Left ventricle myocardium superior (tissue), 1 donor: ENCODE results near the gene DGLUCY. TPM values are rescaled to one million over a fixed set of nuclear protein-coding genes. Genes with fewer than 3 reads are reported as not detected.
"Not testable (repeated sequence)": the region's sequence is repeated elsewhere in the genome, so short reads cannot be mapped to it uniquely, and the experiment has no call there.

Source experiments
- ATAC-seq: fragments of 200-7000 bp; cut with Tn5 transposase; one replicate; pipeline ENCODE4 v1.9.1; 2020; ENCODE audit warnings: mild to moderate bottlenecking, moderate library complexity
- DNase-seq: peaks from one replicate; pipeline ENCODE4 v3.0.0-alpha.2; 2020
- intact Hi-C: fragments of 100-400 bp; cut with micrococcal nuclease; formaldehyde crosslinking; loops from one replicate; pipeline ENCODE4 v1.11.0; 2022
- total RNA-seq: library from RNA; stranded (reverse); fragmentation: NEBNext Ultra II Directional; extraction: Animal tissue kit (Norgen Biotek cat#: 25700); gene quantifications from one replicate; pipeline ENCODE4 v1.2.1, GENCODE V29; 2021
- donor health status: DM: no; HTN: yes; CAD: no; lungs with severe emphysema.

The DGLUCY gene
- total RNA-seq, 1 donor from 2014 or later, result 254 TPM

DNA sequence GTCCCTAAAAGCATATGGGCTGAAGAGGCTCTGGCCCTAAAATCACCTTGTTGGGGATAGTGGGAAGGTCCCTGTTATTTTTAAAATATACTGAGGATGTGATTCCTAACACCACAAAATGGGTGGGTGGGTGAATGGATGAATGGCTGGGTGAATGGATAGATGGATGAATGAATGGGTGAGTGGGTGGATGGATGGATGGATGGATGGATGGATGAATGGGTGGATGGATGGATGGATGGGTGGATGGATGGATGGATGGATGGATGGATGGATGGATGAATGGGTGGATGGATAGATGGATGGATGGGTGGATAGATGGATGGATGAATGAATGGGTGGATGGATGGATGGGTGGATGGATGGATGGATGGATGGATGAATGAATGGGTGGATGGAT, 43.0 kb downstream of the DGLUCY start:
- ATAC-seq, DNase-seq, intact Hi-C loops: not testable (repeated sequence)

DNA sequence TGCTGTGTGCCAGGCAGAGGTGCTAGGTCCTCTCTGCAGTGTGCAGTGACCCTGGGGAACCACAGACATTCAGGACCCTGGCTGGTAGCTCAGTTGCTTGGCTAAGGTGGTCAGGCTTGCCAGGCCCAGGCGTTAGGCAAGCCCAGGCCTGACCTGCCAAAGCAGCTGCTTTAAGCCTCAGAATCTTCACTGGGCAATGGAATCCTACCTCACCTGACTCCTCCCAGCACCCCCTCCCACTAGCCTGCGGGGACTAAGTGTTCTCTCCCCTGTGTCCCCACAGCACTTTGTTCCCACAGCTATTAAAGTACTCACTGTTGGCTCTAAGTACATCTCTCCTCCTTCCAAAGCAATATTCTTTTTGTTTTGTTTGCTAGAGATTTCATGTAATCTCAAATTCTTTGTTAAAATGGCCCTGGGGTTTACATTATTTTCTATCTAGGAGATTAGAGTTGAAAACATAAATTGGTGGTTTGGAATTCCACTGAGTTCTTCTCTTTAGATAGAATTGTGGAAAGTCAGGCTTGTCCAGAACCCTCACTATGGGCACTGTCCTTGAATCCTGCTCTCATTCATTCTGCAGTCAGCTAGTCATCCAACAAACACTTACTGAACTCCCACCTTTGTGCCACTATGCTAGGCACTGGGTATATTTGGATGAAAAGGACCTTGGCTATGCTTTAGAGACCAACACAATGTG, 44.4 kb downstream of the DGLUCY start:
- DNase-seq (peak; percentile 77), ATAC-seq (peak; percentile 93)
- intact Hi-C loops, result no loop called here

DNA sequence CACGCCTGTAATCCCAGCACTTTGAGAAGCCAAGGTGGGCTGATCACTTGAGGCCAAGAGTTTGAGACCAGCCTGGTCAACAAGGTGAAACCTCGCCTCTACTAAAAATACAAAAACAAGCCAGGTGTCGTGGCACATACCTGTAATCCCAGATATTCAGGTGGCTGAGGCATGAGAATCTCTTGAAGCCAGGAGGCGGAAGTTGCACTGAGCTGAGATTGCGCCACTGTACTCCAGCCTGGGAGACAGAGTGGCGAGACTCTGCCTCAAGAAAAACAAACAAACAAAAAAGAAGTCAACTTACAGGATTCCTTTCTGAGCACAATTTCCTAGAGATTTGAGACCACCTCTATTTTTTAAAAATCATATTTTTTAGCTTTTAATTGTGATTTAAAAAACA, 45.3 kb downstream of the DGLUCY start:
- DNase-seq (peak; percentile 3), ATAC-seq (no peak)
- intact Hi-C loops, result no loop called here

DNA sequence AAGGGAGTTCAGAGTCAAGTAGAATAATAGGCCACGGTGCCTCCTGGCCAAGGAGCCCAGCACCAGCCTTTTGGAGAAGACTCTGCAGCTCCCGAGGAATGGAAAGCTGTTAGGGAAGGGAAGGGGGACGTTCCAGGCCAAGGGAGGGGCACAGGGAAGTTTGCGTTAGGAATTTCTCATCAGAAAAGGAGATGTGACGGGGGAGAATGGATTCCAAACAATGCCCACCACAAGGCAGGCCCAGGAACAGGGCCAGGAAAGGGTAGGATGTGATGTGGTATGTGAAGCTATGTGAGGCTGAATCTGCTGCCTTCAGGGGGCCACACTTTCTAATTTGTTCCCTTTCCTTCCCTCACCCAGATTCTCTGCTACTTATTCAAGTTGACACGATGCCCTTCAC, 46.0 kb downstream of the DGLUCY start:
- DNase-seq (peak; percentile 19), ATAC-seq (no peak)
- intact Hi-C loops, result no loop called here

DNA sequence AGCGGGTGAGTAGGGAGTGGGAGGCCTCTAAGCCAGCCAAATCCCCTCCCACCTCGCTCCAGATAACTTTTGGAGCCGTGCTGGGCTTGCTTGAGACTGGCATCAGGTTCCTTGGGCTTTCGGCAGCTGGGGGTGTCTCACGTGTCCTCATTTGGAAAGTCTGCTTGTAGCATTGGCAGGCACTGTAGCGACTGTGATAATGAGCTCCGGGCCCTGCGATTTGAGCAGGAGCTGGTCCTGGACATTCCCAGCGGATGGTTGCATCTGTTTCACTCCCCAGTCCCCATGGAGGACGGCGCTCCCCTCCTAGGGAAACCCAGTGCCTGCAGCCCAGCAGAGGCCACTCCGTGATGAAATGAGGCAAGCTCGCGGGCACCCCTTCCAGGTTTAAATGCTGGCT, 49.4 kb downstream of the DGLUCY start:
- DNase-seq (peak; percentile 65), ATAC-seq (peak; percentile 73)
- intact Hi-C loops, result no loop called here

DNA sequence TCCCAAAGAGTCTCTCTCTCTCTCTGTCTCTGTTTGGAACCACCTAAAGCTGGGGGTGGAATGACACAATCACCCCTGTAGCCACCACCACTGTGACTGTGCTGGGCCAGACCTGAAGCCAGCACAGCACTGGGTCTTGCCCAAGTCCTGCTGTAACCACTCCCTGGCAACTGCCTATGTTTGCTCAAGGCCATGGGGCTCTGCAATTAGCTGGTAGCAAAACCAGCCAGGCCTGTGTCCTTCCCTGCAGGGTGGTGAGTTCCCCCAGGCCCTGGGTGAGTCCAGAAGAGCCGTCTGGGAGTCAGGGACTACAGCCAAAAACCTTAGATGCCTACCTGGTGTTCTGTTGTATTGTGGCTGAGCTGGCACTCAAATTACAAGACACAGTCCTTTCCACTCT, 50.8 kb downstream of the DGLUCY start:
- DNase-seq (peak; percentile 73), ATAC-seq (peak; percentile 82)

DNA sequence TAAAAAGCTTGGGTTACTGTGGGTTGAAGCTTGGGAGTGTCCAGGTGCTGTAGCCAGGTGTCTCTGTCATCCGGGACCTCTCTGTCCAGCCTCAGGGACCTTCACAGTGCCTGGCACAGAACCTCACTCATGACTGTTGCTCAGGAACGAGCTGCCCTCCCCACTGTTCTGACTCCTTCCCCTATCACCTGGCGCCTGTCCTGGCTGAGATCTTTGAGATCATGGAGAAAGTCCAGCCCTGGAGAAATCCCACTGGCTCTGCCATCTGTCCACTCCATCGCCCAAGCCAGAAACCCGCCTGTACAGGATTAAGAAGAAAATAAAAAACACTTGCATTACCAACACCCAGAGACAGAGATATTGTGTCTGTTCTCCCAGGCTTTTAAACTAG, 53.5 kb downstream of the DGLUCY start:
- DNase-seq, result peak; percentile 11
- ATAC-seq, result no peak
- intact Hi-C loops, result no loop called here

More for the DNA sequence above, 50.8 kb downstream of the DGLUCY start:
- intact Hi-C loops, result no loop called here

DNA sequence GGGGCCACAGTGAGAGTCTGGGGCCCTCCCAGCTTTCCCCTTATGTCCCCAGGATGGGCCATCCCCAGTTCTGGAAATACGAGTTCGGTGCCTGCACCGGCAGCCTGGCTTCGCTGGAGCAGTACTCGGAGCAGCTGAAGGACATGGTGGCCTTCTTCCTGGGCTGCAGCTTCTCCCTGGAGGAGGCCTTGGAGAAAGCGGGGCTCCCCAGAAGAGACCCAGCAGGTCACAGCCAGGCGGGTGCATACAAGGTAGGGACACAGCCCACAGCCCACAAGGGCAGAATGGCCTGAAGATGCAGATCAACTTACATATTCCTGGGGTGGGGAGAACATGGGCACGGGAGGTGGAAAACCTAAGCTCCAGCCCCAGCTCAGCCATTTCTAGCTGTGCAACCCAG, 56.1 kb downstream of the DGLUCY start:
- peak; percentile 20 for DNase-seq
- intact Hi-C loops, result loop anchor here (10.0 kb wide), 1 partner anchor 265 kb away; no protein-coding TSS in a partner anchor
- no peak for ATAC-seq

DNA sequence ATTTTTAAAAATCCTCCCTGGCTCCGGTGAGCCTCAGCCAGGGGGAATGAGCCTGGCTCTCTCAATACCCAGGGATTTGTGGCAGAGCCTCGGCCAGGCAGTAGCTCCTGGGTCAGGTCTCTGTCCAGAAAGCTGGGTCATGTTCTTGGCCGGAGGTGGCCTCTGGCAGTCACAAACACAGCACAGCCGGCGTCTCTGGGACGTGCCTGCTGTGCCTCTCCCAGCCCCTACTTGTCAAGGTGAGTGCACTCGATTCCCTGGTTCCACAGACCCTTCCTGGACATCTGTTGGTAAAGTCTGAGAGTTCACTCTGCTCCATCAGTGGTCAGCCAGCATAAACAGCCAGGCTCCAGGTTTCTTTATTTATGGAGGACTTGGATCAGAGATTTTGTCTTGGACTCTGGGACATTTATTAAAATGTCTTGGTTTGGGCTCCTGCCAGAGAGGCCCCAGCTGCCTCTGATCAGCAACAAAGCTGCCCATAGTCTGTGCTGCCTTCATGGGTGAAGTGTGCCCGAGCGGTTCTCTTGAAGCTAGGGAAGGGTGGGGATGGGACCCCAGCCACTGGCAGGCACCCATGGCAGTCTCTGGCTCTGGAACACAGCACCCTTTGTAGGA, 56.7 kb downstream of the DGLUCY start:
- ATAC-seq (peak; percentile 66), DNase-seq (peak; percentile 67)
- intact Hi-C loops, result loop anchor here (10.0 kb wide), 1 partner anchor 266 kb away; no protein-coding TSS in a partner anchor

DNA sequence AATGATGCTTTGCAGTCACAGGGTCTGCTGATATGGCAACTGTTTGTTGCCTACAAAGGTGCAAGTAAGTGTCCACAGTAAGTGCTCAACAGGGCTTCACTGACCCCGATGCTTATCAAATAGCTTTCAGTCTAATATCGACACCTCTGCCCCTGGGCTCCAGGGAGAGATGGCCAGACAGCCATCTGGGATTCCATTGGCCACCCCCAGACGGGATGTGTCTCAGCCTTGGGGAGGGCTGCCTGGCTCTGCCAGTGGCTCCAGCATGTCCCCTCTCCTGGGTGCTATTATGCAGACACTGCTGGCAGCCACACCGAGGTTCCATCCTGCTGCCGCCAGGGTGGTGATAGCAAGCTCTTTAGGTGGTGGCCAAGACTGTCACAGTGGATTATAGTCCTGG, 57.4 kb downstream of the DGLUCY start:
- peak; percentile 88 for ATAC-seq
- DNase-seq, result peak; percentile 85
- intact Hi-C loops, result loop anchor here (10.0 kb wide), 1 partner anchor 266 kb away; no protein-coding TSS in a partner anchor

DNA sequence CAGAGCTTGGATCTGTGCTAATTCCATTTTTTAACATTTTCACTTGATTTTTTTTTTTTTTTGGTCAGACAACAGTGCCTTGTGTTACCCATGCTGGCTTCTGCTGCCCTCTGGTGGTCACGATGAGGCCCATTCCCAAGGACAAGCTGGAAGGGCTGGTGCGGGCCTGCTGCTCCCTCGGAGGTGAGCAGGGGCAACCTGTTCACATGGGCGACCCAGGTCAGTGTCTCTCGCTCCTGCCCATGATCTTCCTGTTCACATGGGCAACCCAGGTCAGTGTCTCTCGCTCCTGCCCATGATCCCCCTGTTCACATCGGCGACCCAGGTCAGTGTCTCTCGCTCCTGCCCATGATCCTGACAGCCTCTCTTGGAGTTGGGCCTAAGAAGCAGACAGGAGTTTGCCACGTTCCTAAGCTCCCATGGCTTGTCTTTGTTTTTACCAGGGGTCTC, 59.4 kb downstream of the DGLUCY start:
- intact Hi-C loops, result loop anchor here (10.0 kb wide), 1 partner anchor 268 kb away; no protein-coding TSS in a partner anchor
- ATAC-seq (peak; percentile 42), DNase-seq (peak; percentile 88)

DNA sequence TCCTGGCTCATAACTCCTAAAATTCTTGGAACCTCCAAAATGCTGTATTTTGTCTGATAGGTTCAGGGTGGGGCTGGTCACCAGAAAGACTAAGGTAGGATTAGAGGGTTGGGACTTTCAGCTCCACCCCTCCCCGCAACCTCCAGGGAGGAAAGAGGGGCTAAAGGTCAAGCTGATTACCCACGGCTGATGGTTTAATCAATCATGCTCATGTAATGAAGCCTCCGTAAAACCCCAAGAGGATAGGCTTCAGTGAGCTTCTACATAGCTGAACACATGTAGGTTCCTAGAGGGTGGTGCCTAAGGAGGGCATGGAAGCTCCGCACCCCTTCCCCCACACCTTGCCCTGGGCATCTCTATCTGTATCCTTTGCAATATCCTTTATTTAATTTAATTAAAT, 60.0 kb downstream of the DGLUCY start:
- intact Hi-C loops, result loop anchor here (10.0 kb wide), 1 partner anchor 269 kb away; no protein-coding TSS in a partner anchor
- no peak for ATAC-seq
- DNase-seq, result no peak

DNA sequence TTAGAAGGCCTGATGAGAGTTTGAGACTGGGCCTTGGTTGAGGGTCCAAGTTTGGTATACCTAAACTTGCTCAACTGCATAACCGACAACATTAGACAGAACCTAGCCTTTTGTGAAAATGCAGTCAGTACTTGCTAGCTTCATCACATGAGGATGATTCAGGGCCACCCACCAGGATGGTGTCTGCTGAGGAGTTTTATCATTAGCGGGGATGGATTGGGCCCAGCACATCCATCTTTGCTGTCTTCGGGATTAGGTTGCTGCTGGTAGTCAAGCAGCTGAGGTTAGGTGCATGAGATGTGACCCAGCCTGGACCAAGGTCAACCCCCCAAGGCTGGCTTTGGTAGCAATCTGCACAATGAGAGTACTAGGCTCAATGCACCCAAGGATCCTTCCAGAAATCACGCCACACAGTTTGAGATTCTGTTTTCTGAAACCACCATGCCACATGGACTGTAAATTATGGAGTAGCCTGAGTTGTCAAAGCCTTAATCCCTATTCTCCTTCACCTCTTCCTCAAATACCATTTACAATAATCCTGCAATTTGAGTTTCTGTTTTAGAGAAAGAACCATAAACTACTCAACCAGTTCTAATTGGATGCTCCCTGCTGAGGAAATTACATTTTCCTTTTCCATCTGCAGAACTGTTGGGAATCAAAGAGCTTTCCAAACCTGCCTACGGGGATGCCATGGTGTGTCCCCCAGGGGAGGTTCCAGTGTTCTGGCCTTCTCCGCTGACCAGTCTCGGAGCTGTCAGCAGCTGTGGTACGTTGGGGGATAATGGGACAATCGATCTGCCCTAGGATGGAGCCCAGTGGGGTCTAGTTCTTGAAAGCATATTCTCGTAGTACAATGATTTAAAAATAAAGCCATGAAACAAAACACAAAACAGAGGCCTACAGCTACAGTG, 61.7 kb downstream of the DGLUCY start:
- intact Hi-C loops, result loop anchor here (5.0 to 10.0 kb wide), 2 partner anchors 112 to 271 kb away; no protein-coding TSS in a partner anchor
- no peak for DNase-seq
- ATAC-seq, result no peak

DNA sequence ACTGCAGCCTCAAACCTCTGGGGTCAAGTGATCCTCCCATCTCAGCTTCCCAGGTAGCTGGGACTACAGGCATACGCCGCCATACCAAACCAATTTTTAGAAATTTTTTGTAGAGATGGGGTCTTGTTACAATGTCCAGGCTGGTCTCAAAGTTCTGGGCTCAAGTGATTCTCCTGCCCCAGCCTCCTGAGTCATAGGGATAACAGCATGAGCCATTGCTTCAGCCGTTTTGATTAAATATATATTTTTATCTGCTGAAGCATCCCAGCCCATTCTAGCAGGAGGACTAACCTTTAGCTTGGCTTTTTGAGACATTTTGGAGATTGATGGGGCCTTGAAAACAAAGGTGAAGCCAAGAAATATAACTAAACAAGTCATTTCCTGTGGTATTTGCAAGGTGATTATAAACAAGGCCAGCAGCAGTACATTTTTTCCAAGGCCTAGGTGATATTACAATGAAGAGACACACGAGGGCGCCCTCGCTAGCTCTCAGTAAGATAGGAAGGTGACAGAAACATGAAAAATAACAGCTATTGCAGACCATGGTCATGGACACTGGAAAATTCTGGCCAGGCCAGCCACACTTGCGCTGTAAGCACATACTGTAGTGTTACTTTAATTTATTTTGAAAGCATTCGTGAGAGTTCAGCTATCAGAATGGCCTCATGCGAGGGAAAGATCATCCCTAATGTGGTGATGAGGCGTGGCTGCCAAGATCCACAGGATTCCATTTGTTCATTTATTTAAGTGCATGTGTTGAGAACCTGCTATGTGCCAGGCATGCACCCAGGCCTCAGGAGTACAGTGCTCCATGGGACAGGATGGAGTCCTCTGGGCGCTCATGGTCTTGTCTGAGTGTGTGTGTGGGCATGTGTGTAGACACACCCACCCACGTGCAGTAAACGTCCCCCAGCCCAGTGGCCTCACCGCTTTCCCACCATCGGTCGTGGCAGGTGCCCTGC, 63.5 kb downstream of the DGLUCY start:
- intact Hi-C loops, result loop anchor here (5.0 to 10.0 kb wide), 2 partner anchors 110 to 273 kb away; no protein-coding TSS in a partner anchor
- ATAC-seq (peak; percentile 50), DNase-seq (peak; percentile 54)

DNA sequence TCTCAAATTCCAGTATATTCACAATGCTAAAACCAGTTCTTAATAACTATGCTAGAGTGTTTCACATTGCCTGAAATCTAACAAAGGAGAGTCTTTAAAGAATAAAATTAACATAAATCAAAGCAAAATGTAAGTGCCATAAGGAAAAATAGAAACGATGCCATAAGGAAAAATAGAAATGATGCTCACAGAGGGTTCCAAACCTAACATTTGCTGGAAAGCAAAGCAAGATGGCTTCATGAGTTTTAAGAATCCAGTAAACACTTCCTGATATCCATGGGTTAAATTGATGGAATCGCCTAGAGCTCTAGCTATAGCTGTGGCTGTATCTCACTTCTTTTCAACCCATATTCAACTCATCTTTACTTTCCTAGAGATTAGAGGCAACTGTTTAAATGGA, 66.7 kb downstream of the DGLUCY start:
- intact Hi-C loops, result no loop called here
- DNase-seq, result no peak
- no peak for ATAC-seq

DNA sequence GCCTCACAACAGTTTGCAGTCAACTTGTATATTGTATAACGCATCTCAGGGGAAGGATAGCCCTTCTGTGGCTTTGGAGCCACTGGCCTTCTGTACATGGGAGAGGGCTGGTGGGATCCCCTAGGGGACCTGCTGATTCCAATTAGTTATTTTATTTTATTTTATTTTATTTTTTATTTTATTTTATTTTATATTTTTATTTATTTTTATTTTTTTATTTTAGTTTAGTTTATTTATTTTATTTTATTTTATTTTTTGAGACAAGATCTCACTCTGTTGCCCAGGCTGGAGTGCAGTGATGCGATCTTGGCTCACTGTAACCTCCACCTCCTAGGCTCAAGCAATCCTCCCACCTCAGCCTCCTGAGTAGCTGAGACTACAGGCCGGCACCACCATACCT, 68.9 kb downstream of the DGLUCY start:
- ATAC-seq, DNase-seq, intact Hi-C loops: not testable (repeated sequence)

DNA sequence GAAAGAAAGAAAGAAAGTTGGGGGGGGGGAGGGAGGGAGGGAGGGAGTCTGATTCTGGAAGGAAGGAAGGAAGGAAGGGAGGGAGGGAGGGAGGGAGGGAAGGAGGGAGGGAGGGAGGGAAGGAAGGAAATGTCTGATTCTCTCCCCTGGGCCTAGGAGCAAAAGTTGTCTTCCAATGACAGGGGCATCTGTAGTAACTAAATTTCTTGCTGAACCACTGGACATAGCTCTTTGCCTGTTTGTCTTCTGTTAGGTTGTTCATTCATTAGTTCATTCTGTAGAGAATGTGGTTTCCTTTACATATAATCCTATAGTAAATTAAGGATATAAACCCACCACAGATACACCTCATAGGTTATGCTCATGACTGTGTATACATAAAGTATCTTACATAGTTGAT, 70.7 kb downstream of the DGLUCY start:
- ATAC-seq, result no peak
- intact Hi-C loops, result no loop called here
- no peak for DNase-seq

DNA sequence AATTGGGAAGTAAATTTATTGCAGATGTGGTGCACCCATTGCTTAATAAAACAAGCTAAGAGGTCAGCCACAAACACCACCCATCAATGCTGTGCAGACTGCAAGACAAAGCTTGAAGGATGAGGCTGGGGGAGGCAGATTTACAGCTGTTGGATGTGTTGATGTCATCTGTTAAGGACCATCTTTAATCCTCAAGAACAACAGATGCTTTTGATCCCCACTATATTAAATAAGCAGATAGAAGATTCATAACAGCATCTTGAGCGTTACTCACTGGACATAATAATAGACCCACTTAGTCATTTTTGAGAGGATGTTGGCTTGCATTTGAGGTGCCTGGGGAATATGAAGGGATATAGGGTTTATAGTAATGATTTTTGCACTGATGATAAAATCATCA, 71.8 kb downstream of the DGLUCY start:
- no peak for ATAC-seq
- intact Hi-C loops, result no loop called here
- no peak for DNase-seq
